Activated naive CD4-positive, alpha-beta T cell treated with anti-CD3 and anti-CD28 coated beads, Interleukin-2, amount 50 U/mL, for 72 hours (primary cell): ENCODE measurements around the gene GREM2. TPM values are rescaled to one million over a fixed set of nuclear protein-coding genes. Genes with fewer than 3 reads are reported as not detected.

ENCODE experiments used
- ATAC-seq, 2 donors: fragments of 150-1000 bp; cut with Tn5 transposase; 2 replicates each; pipeline ENCODE4 v1.10.0; 2021; ENCODE audit warnings: mild to moderate bottlenecking in 2 of 2, moderate library complexity in 2 of 2
- DNase-seq, 2 donors: peaks; one replicate each; pipeline ENCODE4 v3.0.0; 2021 to 2022; ENCODE audit warnings: low spot score in 2 of 2
- H3K27ac Mint-ChIP-seq, 2 donors: one replicate each; pipeline ENCODE4 v1.8.0; 2022; ENCODE audit warnings: mild to moderate bottlenecking in 2 of 2, mixed read lengths in 2 of 2
- H3K36me3 Mint-ChIP-seq, 2 donors: one replicate each; pipeline ENCODE4 v1.8.0; 2022; ENCODE audit warnings: mixed read lengths in 2 of 2
- H3K9me3 Mint-ChIP-seq, 2 donors: one replicate each; pipeline ENCODE4 v1.8.0; 2022; ENCODE audit warnings: mixed read lengths in 2 of 2
- total RNA-seq, 2 donors: library from RNA; stranded (reverse); gene quantifications; one replicate each; pipeline ENCODE4 v1.2.3, GENCODE V29; 2022

Gene GREM2
- total RNA-seq, 2 donors from 2014 or later = 0.16 to 0.43 TPM

DNA sequence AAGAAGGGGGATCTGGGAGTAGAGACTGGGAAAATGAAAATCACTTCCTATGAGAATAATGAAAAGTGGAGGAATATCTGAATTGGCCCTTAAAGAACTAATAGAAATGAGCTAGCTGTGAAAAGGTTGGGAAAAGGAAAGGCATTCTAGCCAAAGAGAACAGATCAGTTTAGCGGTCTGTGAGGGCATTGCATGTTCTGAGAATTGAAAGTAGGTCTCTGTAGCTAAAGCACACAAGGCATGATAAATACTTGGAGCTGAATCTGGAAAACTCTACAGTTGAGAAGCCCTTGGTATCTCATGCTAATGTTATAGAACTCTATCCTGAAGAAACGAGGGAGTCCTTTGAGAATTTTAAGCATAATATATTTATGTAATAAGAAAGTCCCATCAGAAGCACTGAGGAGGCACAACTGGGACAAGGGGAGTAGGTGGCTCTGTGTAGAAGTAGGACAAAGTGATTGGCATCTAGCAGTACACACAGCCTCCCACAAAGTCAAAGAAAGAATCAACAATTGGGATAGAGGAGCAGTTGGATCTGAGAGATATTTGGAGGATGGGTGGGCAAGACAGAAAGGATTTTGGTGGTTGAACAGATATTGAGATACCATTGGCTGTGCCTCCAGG, 78.7 kb downstream of the GREM2 start:
- Mint-ChIP-seq H3K9me3 (peaks cover 0 to 11% of the 10 kb centered on the region in 2 donors), H3K36me3 (peaks cover 0 to 10% of the 10 kb centered on the region in 2 donors), H3K27ac (no peak overlapping the region)
- DNase-seq (no peak), ATAC-seq (no peak)

DNA sequence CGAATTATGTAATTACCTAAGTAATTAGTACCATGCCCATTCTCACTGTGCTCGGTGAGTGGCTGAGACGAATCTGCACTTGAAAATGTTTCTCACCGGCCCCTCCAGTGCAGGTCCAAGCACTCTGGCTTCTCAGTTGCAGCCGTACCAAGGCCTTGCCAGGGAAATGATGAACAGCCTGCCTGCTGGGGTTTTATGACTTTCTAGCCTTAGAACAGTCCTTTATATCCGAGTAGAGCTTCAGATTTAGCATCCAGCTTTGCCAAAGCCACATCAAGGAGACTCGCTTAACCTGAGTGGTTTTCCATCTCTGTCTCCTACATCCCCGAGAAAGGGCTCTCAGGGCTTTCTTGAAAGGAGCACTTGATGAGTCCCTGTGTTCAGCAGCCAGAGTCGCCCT, 83.4 kb downstream of the GREM2 start:
- no peak for DNase-seq
- H3K27ac Mint-ChIP-seq = no peak overlapping the region
- peaks cover 3 to 4% of the 10 kb centered on the region in 2 donors for H3K9me3 Mint-ChIP-seq
- ATAC-seq = no peak
- peaks cover 0 to under 1% of the 10 kb centered on the region in 2 donors for H3K36me3 Mint-ChIP-seq

DNA sequence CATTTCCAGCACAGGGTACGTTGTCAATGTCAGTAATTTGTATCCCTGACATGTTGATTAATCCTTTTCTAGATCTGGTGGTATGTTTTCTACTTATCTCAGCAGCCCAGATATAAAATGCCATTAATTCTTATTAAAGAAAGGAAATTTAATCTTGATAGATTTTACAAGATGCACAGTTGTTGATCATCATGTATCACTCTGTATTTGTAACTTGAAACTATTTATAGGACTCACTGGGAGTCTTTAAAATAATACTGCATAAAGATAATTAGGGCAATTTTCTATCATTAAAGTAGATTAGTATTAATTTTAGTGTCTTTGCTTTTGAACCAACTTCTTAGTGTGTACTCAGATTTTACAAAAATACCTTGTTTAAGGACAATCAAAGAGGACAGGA, 84.9 kb downstream of the GREM2 start:
- H3K36me3 Mint-ChIP-seq = no peaks in the 10 kb centered on the region
- H3K9me3 Mint-ChIP-seq = peaks cover 0 to 3% of the 10 kb centered on the region in 2 donors
- H3K27ac Mint-ChIP-seq = no peak overlapping the region
- ATAC-seq (no peak), DNase-seq (no peak)

DNA sequence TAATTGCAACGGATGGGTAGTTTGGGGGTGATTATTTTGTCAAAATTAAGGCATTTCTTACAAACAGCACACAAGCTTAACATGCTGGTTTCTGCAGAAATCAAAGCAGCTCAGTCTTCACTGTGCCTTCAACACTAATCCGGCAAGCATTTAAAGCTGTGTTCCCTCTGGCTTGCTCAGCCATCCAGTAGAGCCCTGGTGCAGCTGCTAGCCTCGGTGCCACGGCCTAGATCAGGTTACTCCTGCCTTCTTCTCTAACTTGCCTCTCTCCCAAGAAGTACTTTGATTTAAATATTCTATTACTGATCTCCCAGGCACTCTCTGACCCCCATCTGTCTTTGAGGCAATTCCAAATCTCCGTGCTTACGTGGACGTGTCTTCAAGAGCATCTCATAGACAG, 85.6 kb downstream of the GREM2 start:
- DNase-seq (no peak), ATAC-seq (no peak)
- H3K27ac Mint-ChIP-seq = no peak overlapping the region
- no peaks in the 10 kb centered on the region for H3K36me3 Mint-ChIP-seq
- H3K9me3 Mint-ChIP-seq = peaks cover 0 to 3% of the 10 kb centered on the region in 2 donors

DNA sequence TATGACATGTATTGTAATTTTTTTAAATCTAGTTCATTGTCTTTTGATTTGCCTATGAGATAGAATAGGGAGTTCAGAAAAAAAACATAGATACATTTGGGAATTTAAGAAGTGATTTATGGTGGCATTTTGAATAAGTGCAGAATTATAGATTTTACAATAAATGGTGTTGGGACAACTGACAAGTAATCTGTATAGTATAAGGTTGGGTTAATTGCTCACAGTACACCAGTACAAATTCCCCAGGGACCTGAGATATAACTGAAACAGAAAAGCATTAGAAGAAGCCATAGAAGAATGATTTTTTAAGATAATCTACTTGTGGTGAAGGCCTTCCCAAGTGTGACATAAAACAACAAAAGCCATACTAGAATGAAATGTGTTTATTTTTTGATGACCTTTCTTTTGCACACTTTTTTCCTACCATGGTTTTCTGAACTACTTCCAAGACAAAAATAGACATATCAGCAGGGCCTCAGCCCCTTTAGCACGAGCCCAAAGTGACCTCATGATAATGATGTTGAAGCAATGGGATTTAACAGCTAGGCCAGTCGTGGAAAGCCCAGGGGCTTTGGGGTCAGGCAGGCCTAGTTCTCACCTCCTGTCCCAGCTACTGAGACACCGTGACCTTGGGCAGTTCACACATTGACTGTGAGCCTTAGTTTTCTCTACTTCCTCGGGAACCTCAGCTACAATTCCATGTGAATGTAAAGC, 87.4 kb downstream of the GREM2 start:
- Mint-ChIP-seq H3K9me3 (peaks cover 0 to 3% of the 10 kb centered on the region in 2 donors), H3K36me3 (no peaks in the 10 kb centered on the region), H3K27ac (no peak overlapping the region)
- no peak for ATAC-seq
- no peak for DNase-seq

DNA sequence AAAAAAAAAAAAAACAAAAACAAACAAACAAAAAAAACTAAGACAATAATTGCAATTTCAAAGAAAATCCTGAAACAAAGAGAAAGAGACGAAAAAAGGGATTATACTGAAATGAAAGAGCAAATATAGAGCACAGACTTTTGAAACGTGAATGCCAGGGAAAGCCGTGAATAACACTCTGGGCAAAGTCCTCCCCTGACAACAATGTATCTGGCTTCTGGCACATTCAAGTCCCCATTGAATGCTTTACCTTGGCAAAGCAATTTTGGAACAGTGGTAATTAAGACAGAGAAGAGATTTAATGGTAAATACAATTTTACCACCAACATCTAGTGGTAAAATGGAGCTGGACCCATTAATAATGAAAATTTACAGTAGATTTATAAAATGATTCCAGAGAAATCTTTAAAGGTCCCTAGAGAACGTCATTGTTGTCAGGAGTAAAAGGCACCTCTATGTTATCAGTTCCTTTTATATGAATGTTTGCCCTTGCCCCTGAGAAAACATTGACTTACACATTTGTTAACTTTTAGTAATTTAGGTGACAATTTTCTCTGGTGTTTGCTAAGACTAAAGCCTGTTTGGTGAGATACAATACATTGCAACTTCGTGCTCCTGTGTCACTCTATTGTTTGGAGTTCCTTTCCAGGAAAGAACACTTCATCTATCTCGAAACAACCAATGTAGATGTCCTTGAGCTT, 89.7 kb downstream of the GREM2 start:
- Mint-ChIP-seq H3K9me3 (peaks cover 0 to 3% of the 10 kb centered on the region in 2 donors), H3K36me3 (no peaks in the 10 kb centered on the region), H3K27ac (no peak overlapping the region)
- no peak for DNase-seq
- no peak for ATAC-seq

DNA sequence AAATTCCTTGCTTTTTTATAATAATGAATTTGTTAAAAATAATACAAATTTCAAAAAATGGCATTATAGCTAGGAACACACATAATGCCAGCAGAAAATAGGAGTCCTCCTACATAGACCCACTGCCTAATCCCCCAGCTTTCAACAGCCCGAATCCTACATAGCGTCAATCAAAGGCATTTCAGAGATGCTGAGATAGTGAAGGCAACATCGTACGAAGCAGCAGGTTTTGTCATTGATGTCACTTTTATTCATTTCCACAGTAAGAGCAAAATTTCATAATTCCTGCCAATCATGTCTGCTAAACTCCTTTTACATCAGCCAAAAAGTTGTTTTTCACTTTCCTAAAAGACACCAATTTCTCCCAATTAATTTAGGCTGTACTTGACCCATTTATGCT, 94.1 kb downstream of the GREM2 start:
- no peaks in the 10 kb centered on the region for H3K36me3 Mint-ChIP-seq
- no peak for DNase-seq
- no peak overlapping the region for H3K27ac Mint-ChIP-seq

DNA sequence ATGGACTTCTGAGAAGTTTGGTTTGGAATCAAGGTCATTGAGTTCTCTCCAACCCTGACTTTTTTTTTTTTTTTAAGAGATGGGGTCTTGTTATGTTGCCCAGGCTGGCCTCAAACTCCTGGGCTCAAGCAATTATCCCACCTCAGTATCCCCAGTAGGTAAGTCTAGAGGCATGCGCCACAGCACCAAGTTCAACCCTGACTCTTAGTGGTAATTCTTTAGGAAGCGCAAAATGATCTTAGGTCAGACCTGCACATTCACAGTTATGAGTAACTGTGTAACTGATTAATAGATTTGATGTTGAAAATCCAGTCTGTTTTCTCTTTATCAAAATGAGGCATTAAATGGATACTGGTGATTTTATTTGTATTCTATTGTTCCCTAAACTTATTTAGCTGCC, 95.9 kb downstream of the GREM2 start:
- DNase-seq (no peak), ATAC-seq (no peak)
- Mint-ChIP-seq H3K36me3 (no peaks in the 10 kb centered on the region), H3K27ac (no peak overlapping the region), H3K9me3 (peaks cover 0 to 4% of the 10 kb centered on the region in 2 donors)

More for the DNA sequence above, 94.1 kb downstream of the GREM2 start:
- peaks cover 0 to 3% of the 10 kb centered on the region in 2 donors for H3K9me3 Mint-ChIP-seq
- ATAC-seq = no peak

DNA sequence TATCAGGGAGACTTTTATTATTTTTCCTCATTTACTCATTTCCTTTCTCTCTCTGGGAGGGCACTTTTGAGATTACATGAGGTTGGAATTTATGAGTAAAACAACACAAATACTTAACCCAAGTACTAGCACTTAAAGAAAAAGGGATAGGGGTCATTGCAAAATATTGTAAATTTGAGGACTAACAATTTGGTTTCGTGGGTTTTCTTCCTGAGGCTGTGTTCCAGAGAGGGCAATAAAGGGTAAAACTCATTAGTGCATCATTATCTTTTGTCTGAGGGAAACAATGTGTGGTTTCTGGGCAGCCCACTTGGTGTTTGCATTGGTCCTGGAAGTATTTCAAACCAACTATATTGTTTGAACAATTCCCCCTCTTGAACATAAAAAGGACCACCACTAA, 96.5 kb downstream of the GREM2 start:
- Mint-ChIP-seq H3K36me3 (no peaks in the 10 kb centered on the region), H3K9me3 (peaks cover 0 to 4% of the 10 kb centered on the region in 2 donors), H3K27ac (no peak overlapping the region)
- no peak for ATAC-seq
- no peak for DNase-seq

DNA sequence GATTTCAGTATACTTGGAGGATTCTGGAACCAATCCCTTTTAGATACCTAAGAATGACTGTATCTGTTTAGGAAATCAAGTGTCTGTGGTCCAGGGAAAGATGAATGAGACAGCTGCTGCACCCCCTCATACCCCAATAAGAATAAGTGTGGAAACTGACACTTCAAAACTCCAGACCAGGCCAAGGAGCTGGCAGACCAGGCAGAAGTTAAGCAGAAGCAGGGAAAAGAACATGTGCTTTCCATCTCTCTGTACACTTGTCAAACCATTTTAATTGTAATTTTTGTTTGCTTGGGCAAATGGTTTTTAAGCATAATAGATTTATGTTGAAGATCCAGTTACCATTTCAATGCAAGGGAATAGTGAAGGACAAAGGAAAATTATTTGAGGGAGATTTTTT, 100.2 kb downstream of the GREM2 start:
- no peak overlapping the region for H3K27ac Mint-ChIP-seq
- no peaks in the 10 kb centered on the region for H3K36me3 Mint-ChIP-seq
- no peak for ATAC-seq
- DNase-seq = no peak
- peaks cover 0 to 7% of the 10 kb centered on the region in 2 donors for H3K9me3 Mint-ChIP-seq

DNA sequence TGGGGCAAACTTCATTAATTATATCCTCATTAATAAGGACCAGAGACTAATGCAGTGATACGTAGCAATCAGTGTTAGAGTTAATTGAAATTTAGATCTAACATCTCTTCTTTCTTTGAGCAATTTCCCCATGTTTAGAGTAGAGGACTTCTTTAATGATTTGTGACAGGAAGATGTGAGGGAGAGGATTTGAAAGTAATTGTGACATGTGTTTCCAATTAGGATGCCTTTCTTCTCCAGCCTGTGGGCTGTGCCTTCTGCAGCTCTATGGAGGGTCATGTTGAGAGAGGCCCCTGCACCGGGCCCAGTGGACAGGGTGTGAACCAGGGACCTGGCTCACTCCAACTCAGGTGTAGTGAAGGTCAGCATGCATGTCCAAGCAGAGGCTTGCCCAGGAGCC, 103.0 kb downstream of the GREM2 start:
- no peak for ATAC-seq
- no peaks in the 10 kb centered on the region for H3K36me3 Mint-ChIP-seq
- no peak for DNase-seq
- H3K9me3 Mint-ChIP-seq = peaks cover 0 to 7% of the 10 kb centered on the region in 2 donors
- H3K27ac Mint-ChIP-seq = no peak overlapping the region

DNA sequence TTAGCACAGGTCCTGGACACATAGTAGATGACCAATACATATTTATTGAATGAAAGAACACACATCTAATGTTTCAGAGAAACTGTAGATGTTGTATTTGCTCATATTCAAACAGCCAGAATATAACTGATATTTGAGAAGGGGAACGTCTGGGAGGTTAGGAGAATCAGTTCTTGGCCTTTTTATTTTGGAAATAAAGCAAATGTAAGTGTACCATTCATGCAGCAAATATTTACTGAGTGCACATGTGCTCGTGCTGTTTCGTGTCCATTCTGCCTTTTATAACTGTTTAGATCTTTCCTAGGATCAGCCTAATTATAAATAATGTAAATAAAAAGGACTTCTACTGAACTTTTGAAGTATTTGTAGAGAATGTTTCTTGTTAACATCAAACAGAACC, 103.8 kb downstream of the GREM2 start:
- H3K9me3 Mint-ChIP-seq = peaks cover 0 to 7% of the 10 kb centered on the region in 2 donors
- H3K36me3 Mint-ChIP-seq = no peaks in the 10 kb centered on the region
- no peak for ATAC-seq
- DNase-seq = no peak
- H3K27ac Mint-ChIP-seq = no peak overlapping the region

DNA sequence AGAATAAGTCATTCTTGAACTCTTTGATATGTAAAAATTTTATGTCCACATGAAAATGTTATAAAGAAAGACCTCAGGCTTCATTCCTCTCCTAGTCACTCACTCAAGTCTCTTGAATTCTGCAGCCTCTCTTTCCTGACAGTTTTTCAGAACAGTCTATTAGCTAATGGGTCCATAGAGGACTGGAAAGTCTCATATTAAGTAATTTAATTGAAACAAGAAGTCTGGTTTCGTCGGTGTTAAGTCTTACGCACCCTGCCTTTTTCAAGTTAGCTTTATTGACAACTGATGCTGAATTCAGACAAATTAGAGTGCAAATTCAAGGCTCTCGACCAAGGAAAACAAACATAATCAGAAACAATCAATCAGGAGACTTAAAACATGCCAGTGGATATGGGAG, 105.8 kb downstream of the GREM2 start:
- DNase-seq (no peak), ATAC-seq (no peak)
- no peaks in the 10 kb centered on the region for H3K36me3 Mint-ChIP-seq
- no peak overlapping the region for H3K27ac Mint-ChIP-seq
- H3K9me3 Mint-ChIP-seq = peaks cover 0 to 3% of the 10 kb centered on the region in 2 donors

DNA sequence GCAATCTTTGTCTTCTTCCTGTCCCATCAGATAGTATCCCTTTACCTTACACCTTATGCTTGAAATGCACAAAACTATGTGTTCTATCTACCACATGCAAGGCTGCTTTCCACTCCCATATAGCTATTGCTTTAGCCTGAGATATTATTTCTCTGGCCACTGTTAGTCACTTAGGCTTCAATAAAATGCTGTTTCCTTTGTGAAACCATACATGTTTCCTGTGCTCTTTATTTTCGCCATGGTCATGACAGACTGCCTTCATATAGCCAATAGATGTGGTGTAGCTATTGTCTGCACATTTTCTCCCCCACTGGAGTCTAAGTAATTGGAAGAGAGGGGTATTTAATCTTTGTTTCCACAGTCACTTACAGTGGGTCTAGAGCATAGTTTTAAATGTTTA, 108.4 kb downstream of the GREM2 start:
- Mint-ChIP-seq H3K9me3 (peaks cover 0 to 4% of the 10 kb centered on the region in 2 donors), H3K27ac (no peak overlapping the region), H3K36me3 (no peaks in the 10 kb centered on the region)
- no peak for DNase-seq
- no peak for ATAC-seq

DNA sequence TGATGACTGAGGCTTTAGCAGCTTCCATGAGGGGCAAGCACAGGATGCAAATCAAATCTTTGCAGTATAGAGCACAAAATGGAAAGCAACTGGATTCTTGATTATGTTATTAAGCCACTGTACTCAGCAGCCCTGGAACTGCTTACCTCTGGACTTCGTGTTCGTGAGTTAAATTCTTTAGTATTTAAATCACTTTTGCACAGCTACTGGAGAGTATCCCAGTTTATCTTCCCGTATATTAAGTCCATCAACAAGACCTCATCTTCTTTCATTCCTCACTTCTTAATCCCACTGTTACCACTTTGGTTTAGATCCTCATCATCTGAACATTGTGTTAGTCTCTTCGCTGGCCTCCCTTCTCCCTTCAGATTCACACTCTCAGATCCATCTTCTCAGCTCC, 108.9 kb downstream of the GREM2 start:
- ATAC-seq (no peak), DNase-seq (no peak)
- peaks cover 0 to 4% of the 10 kb centered on the region in 2 donors for H3K9me3 Mint-ChIP-seq
- no peaks in the 10 kb centered on the region for H3K36me3 Mint-ChIP-seq
- no peak overlapping the region for H3K27ac Mint-ChIP-seq

DNA sequence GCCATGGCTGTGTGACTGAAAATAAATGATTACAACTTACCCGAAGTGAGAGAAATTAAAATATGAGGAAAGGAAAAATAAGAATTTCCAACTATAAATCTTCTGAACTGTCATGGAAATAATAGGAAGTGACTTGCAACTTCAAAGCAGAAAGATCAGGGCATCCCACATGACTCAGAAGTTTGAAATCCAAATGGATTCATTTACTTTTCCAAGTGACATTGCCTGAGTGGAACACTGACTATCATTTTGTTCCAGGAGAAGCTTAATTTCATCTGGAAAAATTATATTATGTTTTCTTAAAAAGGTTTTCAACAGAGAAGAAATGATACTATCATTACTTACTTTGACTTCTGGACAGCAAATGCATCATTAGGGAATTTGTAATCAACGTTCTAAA, 110.8 kb downstream of the GREM2 start:
- DNase-seq (no peak), ATAC-seq (no peak)
- H3K9me3 Mint-ChIP-seq = peaks cover 4 to 9% of the 10 kb centered on the region in 2 donors
- no peak overlapping the region for H3K27ac Mint-ChIP-seq
- no peaks in the 10 kb centered on the region for H3K36me3 Mint-ChIP-seq

DNA sequence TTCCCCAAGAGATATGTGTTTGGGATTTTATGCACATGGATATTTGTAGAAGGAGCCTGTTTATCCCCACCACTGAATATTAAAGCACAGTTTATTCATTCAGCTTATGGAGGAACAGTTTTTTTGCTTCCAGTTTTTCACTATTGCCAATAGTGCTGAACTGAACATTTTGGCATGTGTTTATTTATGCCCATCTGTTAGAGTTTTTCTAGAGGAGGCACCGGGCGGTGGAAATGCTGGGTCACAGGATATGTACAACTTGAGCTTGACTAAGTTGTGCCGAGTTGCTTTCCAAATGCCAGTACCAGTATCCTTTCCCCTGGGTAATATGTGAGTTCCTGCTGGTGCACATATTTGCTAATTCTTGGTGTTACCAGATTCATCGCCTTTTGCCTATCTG, 111.3 kb downstream of the GREM2 start:
- Mint-ChIP-seq H3K27ac (no peak overlapping the region), H3K9me3 (peaks cover 5 to 10% of the 10 kb centered on the region in 2 donors), H3K36me3 (no peaks in the 10 kb centered on the region)
- no peak for DNase-seq
- ATAC-seq = no peak
